HFF-Myc (cell line): ENCODE data around the gene KDM2A.

ENCODE experiments used
- DNase-seq: peaks from one replicate; pipeline ENCODE4 v3.0.0-alpha.2; 2011; ENCODE audit warnings: low read depth; ENCODE audit errors: extremely low read depth
- H3K4me3 ChIP-seq: replicated peaks from 2 replicates; pipeline ENCODE4 v1.5.1; 2011; ENCODE audit warnings: low read depth, mild to moderate bottlenecking, control low read depth, low read length
- CTCF ChIP-seq: IDR thresholded peaks from 2 replicates; pipeline ENCODE4 v1.5.1; 2012; ENCODE audit warnings: mild to moderate bottlenecking, low read depth, low read length, control low read depth; ENCODE audit errors: missing control alignments

KDM2A gene

GRCh38 chr11:67306769-67307544 lies 187.9 kb downstream of the KDM2A start:
- H3K4me3 ChIP-seq = no peak overlapping the region
- TF ChIP-seq CTCF = no peak
- DNase-seq = no peak

GRCh38 chr11:67307545-67308001 lies 188.5 kb downstream of the KDM2A start:
- TF ChIP-seq CTCF = no peak
- DNase-seq = no peak
- no peak overlapping the region for H3K4me3 ChIP-seq
